Measurements from ENCODE around the gene SIT1.

Gene SIT1

GRCh38 chr9:35664531-35665470 is 14.1 kb upstream of the SIT1 start, which contains the start of gene ARHGEF39 (continued):
- no peak for TF ChIP-seq ZNF280D (tag by site-specific recombination; IDR thresholded peaks at IDR 0.05)
- peak; percentile 72 for TF ChIP-seq SP2 (tag by site-specific recombination; IDR thresholded peaks at IDR 0.05)
- no peak; the same call in 1 of the 2 replicates for TF ChIP-seq GLIS1 (tag by site-specific recombination; IDR thresholded peaks at IDR 0.05)
- no peak for TF ChIP-seq ZNF155 (tag by site-specific recombination; IDR thresholded peaks at IDR 0.05)
- TF ChIP-seq ZNF26 (tag by site-specific recombination; IDR thresholded peaks at IDR 0.05), result no peak
- TF ChIP-seq ZNF830 (tag by site-specific recombination; IDR thresholded peaks at IDR 0.05; ENCODE audit: low read depth), result no peak
- TF ChIP-seq ZNF274 (IDR thresholded peaks at IDR 0.05; ENCODE audit: low read length), result no peak
- no peak for TF ChIP-seq ZNF274 (tag by site-specific recombination; IDR thresholded peaks at IDR 0.05; ENCODE audit: borderline replicate concordance)
- TF ChIP-seq ZNF140 (tag by site-specific recombination; IDR thresholded peaks at IDR 0.05), result no peak
- no peak for TF ChIP-seq ZNF837 (tag by site-specific recombination; IDR thresholded peaks at IDR 0.05)
- no peak for TF ChIP-seq ZNF175 (tag by site-specific recombination; IDR thresholded peaks at IDR 0.05)
- no peak for TF ChIP-seq ZNF292 (tag by site-specific recombination; IDR thresholded peaks at IDR 0.05; ENCODE audit: borderline replicate concordance, low read depth)
- TF ChIP-seq ZNF639 (tag by site-specific recombination; IDR thresholded peaks at IDR 0.05), result no peak
- TF ChIP-seq ZNF548 (tag by site-specific recombination; IDR thresholded peaks at IDR 0.05), result no peak
- TF ChIP-seq ZNF518A (tag by site-specific recombination; conservative IDR thresholded peaks at IDR 0.05; ENCODE audit: low read depth), result no peak
- no peak for TF ChIP-seq KLF8 (tag by site-specific recombination; IDR thresholded peaks at IDR 0.05)
- TF ChIP-seq ZNF341 (tag by site-specific recombination; IDR thresholded peaks at IDR 0.05; ENCODE audit: low read depth), result no peak; the same call in 1 of the 2 replicates
- TF ChIP-seq ZNF670 (tag by site-specific recombination; IDR thresholded peaks at IDR 0.05; ENCODE audit: low read depth), result no peak
- no peak; the same call in none of the 2 replicates for TF ChIP-seq SP7 (tag by site-specific recombination; IDR thresholded peaks at IDR 0.05)
- TF ChIP-seq ZNF169 (tag by site-specific recombination; IDR thresholded peaks at IDR 0.05), result no peak
- no peak for TF ChIP-seq ZNF248 (tag by site-specific recombination; IDR thresholded peaks at IDR 0.05)
- TF ChIP-seq ZSCAN4 (tag by site-specific recombination; IDR thresholded peaks at IDR 0.05), result no peak
- TF ChIP-seq ZNF76 (tag by site-specific recombination; IDR thresholded peaks at IDR 0.05; ENCODE audit: borderline replicate concordance, low read depth), result peak; percentile 72; the same call in 1 of the 2 replicates
- TF ChIP-seq REPIN1 (tag by site-specific recombination; IDR thresholded peaks at IDR 0.05; ENCODE audit: low read depth), result no peak
- no peak for TF ChIP-seq HOXC10 (CRISPR knock-in tag; IDR thresholded peaks at IDR 0.05)
- TF ChIP-seq ZNF785 (tag by site-specific recombination; IDR thresholded peaks at IDR 0.05), result no peak
- TF ChIP-seq ZNF211 (tag by site-specific recombination; IDR thresholded peaks at IDR 0.05; ENCODE audit: low read depth), result no peak
- TF ChIP-seq ZNF529 (tag by site-specific recombination; IDR thresholded peaks at IDR 0.05; ENCODE audit: insufficient replicate concordance), result no peak
